K562 (cell line): ENCODE results near the gene ABHD10. TPM values are rescaled to one million over a fixed set of nuclear protein-coding genes. Genes with fewer than 3 reads are reported as not detected.

Experiments used
- ATAC-seq: fragments of 200-7000 bp; cut with Tn5 transposase; 3 replicates; pipeline ENCODE4 v1.9.1; 2020; ENCODE audit warnings: moderate library complexity
- BruUV-seq: library from RNA; stranded (reverse); fragments of 400-500 nt; replicated peaks from 2 replicates; lab custom pipeline; 2021; lab: Mats Ljungman, UMichigan
- CTCF ChIA-PET: fragments of 300-600 bp; formaldehyde crosslinking; extraction: SDS; loops from one replicate; lab custom pipeline; 2021; ENCODE audit warnings: low intra/inter-chr PET ratio; lab: Yijun Ruan, JAX
- POLR2A ChIA-PET: fragments of 300-600, 350-650 bp; sonication (Branson Sonifier 250); formaldehyde crosslinking; extraction: SDS; loops from one replicate; lab custom pipeline; 2021; ENCODE audit warnings: antibody characterized with exemption, inconsistent platforms; lab: Yijun Ruan, JAX
- DNase-seq, 4 experiments: peaks; one replicate each; pipeline versions ENCODE4 v3.0.0 to v3.0.0-alpha.2; 2011 to 2018; ENCODE audit warnings: low spot score in 3 of 4, mixed read lengths in 3 of 4; ENCODE audit errors: extremely low read depth in 1 of 4
- FAIRE-seq: peaks from 2 replicates; lab custom pipeline; 2011; peaks lifted over from hg19 to GRCh38; lab: Jason Lieb, UNC
- H2AFZ ChIP-seq: 2 replicates; pipeline ENCODE4 v1.6.0; 2011; ENCODE audit warnings: low read depth, low read length, control low read depth, inconsistent platforms
- H3K27ac ChIP-seq: fragments of 200-600 bp; 3 replicates; pipeline ENCODE4 v1.8.0; 2011; ENCODE audit warnings: low read depth, mild to moderate bottlenecking, control low read depth, inconsistent platforms, low read length, moderate library complexity, mixed read lengths; ENCODE audit errors: extremely low read depth
- H3K27me3 ChIP-seq, 2 experiments: fragments of 300-600 bp in 1 of 2; 2 replicates in 1 of 2; 3 replicates in 1 of 2; pipeline versions ENCODE4 v1.6.0 to v1.8.0; 2011; ENCODE audit warnings: inconsistent platforms in 2 of 2, low read length in 2 of 2, mild to moderate bottlenecking in 1 of 2, mixed read lengths in 1 of 2, moderate library complexity in 1 of 2; ENCODE audit not compliant: control insufficient read depth in 2 of 2, insufficient read depth in 2 of 2
- H3K36me3 ChIP-seq: fragments of 300-600 bp; 3 replicates; pipeline ENCODE4 v1.8.0; 2011; ENCODE audit warnings: mild to moderate bottlenecking, low read length, inconsistent platforms; ENCODE audit not compliant: control insufficient read depth, insufficient read depth
- H3K4me1 ChIP-seq, 2 experiments: fragments of 200-600 bp in 1 of 2; replicated peaks in 1 of 2; 2 replicates in 1 of 2; 3 replicates in 1 of 2; pipeline versions ENCODE4 v1.5.1 to v1.8.0; 2011; ENCODE audit warnings: inconsistent platforms in 2 of 2, low read length in 2 of 2, mild to moderate bottlenecking in 1 of 2, mixed read lengths in 1 of 2, moderate library complexity in 1 of 2; ENCODE audit not compliant: control insufficient read depth in 2 of 2, insufficient read depth in 2 of 2
- H3K4me2 ChIP-seq: 2 replicates; pipeline ENCODE4 v1.6.1; 2011; ENCODE audit warnings: low read length, control low read depth, inconsistent platforms, mixed read lengths; ENCODE audit not compliant: insufficient read depth
- H3K4me3 ChIP-seq: fragments of 200-600 bp; sonication (generic), shearing (Covaris generic); 2 replicates; pipeline ENCODE4 v1.5.1; 2016; ENCODE audit warnings: control low read depth, inconsistent platforms
- H3K79me2 ChIP-seq: fragments of 200-600 bp; 3 replicates; pipeline ENCODE4 v1.8.0; 2011; ENCODE audit warnings: low read length, inconsistent platforms; ENCODE audit not compliant: control insufficient read depth, insufficient read depth
- H3K9ac ChIP-seq, 2 experiments: 2 replicates each; pipeline versions ENCODE4 v1.6.0 to v1.6.1; 2011; ENCODE audit warnings: low read depth in 2 of 2, low read length in 2 of 2, control low read depth in 1 of 2, inconsistent platforms in 1 of 2, mild to moderate bottlenecking in 1 of 2, mixed read lengths in 1 of 2; ENCODE audit not compliant: insufficient read depth in 1 of 2
- H3K9me1 ChIP-seq: one replicate; pipeline ENCODE4 v1.6.0; 2011; ENCODE audit warnings: inconsistent platforms, mild to moderate bottlenecking, low read length, moderate library complexity; ENCODE audit not compliant: control insufficient read depth, insufficient read depth
- H3K9me3 ChIP-seq: replicated peaks from 2 replicates; pipeline ENCODE4 v1.5.1; 2011; ENCODE audit warnings: low read depth, low read length, inconsistent platforms; ENCODE audit not compliant: control insufficient read depth, insufficient read depth
- H4K20me1 ChIP-seq: replicated peaks from 2 replicates; pipeline ENCODE4 v1.6.1; 2011; ENCODE audit warnings: low read length, inconsistent platforms, mixed read lengths; ENCODE audit not compliant: control insufficient read depth, insufficient read depth
- ARID1B ChIP-seq: fragments of 450-650 bp; IDR thresholded peaks from 2 replicates; pipeline ENCODE4 v1.6.1; 2016; ENCODE audit warnings: antibody characterized with exemption, mild to moderate bottlenecking, inconsistent platforms
- CCNT2 ChIP-seq: IDR thresholded peaks from 2 replicates; pipeline ENCODE4 v1.6.1; 2011; ENCODE audit warnings: borderline replicate concordance, low read depth, mild to moderate bottlenecking, moderate library complexity, mixed read lengths, low read length; ENCODE audit not compliant: insufficient read length; ENCODE audit errors: extremely low read depth
- ESRRB ChIP-seq: fragments of 250-450 bp; sonication (Bioruptor Pico); IDR thresholded peaks from 2 replicates; pipeline ENCODE4 v1.5.0; 2020; ENCODE audit warnings: mild to moderate bottlenecking, moderate library complexity, borderline replicate concordance
- FUS ChIP-seq: fragments of 200-400 bp; formaldehyde crosslinking; optimal IDR thresholded peaks from 2 replicates; pipeline ENCODE3; 2017; ENCODE audit warnings: low read depth, low read length
- GABPA ChIP-seq: fragments of 200-800 bp; sonication (Bioruptor generic); conservative IDR thresholded peaks from 2 replicates; pipeline ENCODE4 v1.6.1; 2016; ENCODE audit warnings: low read depth, missing genetic modification characterization, missing compliant biosample characterization
- MBD2 ChIP-seq: sonication (generic); IDR thresholded peaks from 2 replicates; pipeline ENCODE4 v1.6.1; 2016; ENCODE audit warnings: low read depth, borderline replicate concordance
- MEF2A ChIP-seq: IDR thresholded peaks from 2 replicates; pipeline ENCODE4 v1.6.1; 2011; ENCODE audit warnings: low read depth, mild to moderate bottlenecking, low read length, moderate library complexity; ENCODE audit not compliant: control insufficient read depth
- MIER1 ChIP-seq: fragments of 450-650 bp; IDR thresholded peaks from 2 replicates; pipeline ENCODE4 v1.6.1; 2016; ENCODE audit warnings: antibody characterized with exemption, mild to moderate bottlenecking, low read depth
- MTA1 ChIP-seq: fragments of 450-650 bp; IDR thresholded peaks from 2 replicates; pipeline ENCODE4 v1.6.1; 2017; ENCODE audit warnings: borderline replicate concordance
- NFE2 ChIP-seq: IDR thresholded peaks from 2 replicates; pipeline ENCODE4 v1.6.1; 2014; ENCODE audit warnings: antibody characterized with exemption, low read depth
- NFIX ChIP-seq: fragments of 250-450 bp; sonication (Bioruptor Pico); IDR thresholded peaks from 2 replicates; pipeline ENCODE4 v1.4.0; 2020; ENCODE audit warnings: low read depth, mild to moderate bottlenecking, moderate library complexity
- RBM22 ChIP-seq: fragments of 200-400 bp; formaldehyde crosslinking; IDR thresholded peaks from 2 replicates; pipeline ENCODE4 v1.6.1; 2018; ENCODE audit warnings: low read length, low read depth; ENCODE audit not compliant: poor library complexity, severe bottlenecking
- SIX5 ChIP-seq, 2 experiments: IDR thresholded peaks; 2 replicates each; pipeline ENCODE4 v1.6.1; 2011; ENCODE audit warnings: low read length in 2 of 2, borderline replicate concordance in 1 of 2, low read depth in 1 of 2, mild to moderate bottlenecking in 1 of 2, moderate library complexity in 1 of 2; ENCODE audit not compliant: insufficient read depth in 1 of 2
- SRSF9 ChIP-seq: fragments of 200-400 bp; formaldehyde crosslinking; IDR thresholded peaks from 2 replicates; pipeline ENCODE4 v1.6.1; 2017; ENCODE audit warnings: low read depth, low read length, borderline replicate concordance
- U2AF2 ChIP-seq: fragments of 200-400 bp; formaldehyde crosslinking; optimal IDR thresholded peaks from 2 replicates; pipeline ENCODE3; 2017; ENCODE audit warnings: low read depth, mild to moderate bottlenecking, low read length
- ZNF76 ChIP-seq: fragments of 250-450 bp; sonication (Bioruptor Pico); IDR thresholded peaks from 2 replicates; pipeline ENCODE4 v1.4.0; 2020; ENCODE audit warnings: mild to moderate bottlenecking, moderate library complexity, borderline replicate concordance
- ZNF764 ChIP-seq: fragments of 250-450 bp; sonication (Bioruptor Pico); IDR thresholded peaks from 2 replicates; pipeline ENCODE4 v1.4.0; 2020; ENCODE audit warnings: low read depth, mild to moderate bottlenecking, moderate library complexity
- ZNF780A ChIP-seq: fragments of 250-450 bp; sonication (Bioruptor Pico); IDR thresholded peaks from 2 replicates; pipeline ENCODE4 v1.5.0; 2021; ENCODE audit warnings: mild to moderate bottlenecking
- WGBS: fragments of 100-300 bp; shearing (Covaris generic); methylation state at CpG from one replicate; pipeline ENCODE4 v1.1.6; 2016; ENCODE audit warnings: low coverage, mixed read lengths; ENCODE audit not compliant: insufficient coverage; ENCODE audit errors: missing lambda C conversion rate; 5-methylcytosine and 5-hydroxymethylcytosine counted together
- in situ Hi-C: fragments of 300-500 bp; cut with MboI; formaldehyde crosslinking; loops from 4 replicates; pipeline ENCODE4 v1.15.0; 2018; ENCODE audit warnings: inconsistent platforms, mixed read lengths
- intact Hi-C: fragments of 100-400 bp; cut with micrococcal nuclease; formaldehyde crosslinking; loops from 2 replicates; pipeline ENCODE4 v1.14.2; 2022
- polyA plus RNA-seq, 8 experiments: library from polyadenylated mRNA; depleted of rRNA in 4 of 8; stranded (reverse) in 5 of 8; unstranded in 3 of 8; fragments of >200 nt; fragmentation: Nextera tagmentation in 2 of 8; fragmentation: Illumina TruSeq in 1 of 8; extraction: Ambion mirVana in 2 of 8; extraction: Trizol in 1 of 8; gene quantifications; 2 replicates each; pipeline versions ENCODE4 v1.2.1 to v1.2.3, GENCODE V29; 2011 to 2014; ENCODE audit warnings: inconsistent platforms in 1 of 8, missing spikeins in 1 of 8
- total RNA-seq, 7 experiments: library from RNA; depleted of rRNA in 6 of 7; stranded (reverse); fragments of >200 nt in 6 of 7; fragmentation: Illumina TruSeq in 2 of 7; extraction: Trizol in 2 of 7; gene quantifications; 2 replicates each; pipeline versions ENCODE4 v1.2.1 to v1.2.3, GENCODE V29; 2011 to 2021; ENCODE audit warnings: low replicate concordance in 1 of 7
- TF ChIP-seq, protein P1 (sequence below): fragments of 450-650 bp; formaldehyde crosslinking; IDR thresholded peaks from 2 replicates; pipeline ENCODE4 v1.4.0; 2022; ENCODE audit warnings: mild to moderate bottlenecking, moderate library complexity

The ABHD10 gene
- total and polyA plus RNA-seq, 9 of the 15 experiments (the other 6 are each of a cell fraction or from before 2014, with no cell fraction given), result 6.1 to 29.5 (median 11.5) TPM

DNA sequence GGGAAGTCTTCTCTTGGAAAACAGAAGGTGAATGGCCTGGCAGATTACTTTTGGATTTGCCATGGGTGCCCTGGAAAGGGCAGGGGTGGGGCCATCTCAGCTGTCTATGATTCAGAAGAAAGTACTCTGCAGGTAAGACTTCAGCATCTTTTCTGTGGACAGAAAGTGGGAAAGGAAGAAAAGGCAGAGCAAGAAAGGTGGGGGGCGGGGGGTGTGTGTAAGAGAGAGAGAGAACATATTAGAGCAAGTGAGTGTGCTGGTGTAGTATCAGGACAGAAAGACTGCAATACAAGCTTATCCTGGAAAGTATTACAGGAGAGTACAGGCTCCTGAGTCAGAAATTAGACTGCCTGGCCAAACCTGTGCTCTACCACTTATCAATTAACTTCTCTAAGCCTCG is 25.4 kb downstream of the ABHD10 start:
- DNase-seq, result no peak

More for the DNA sequence above, 25.4 kb downstream of the ABHD10 start:
- Histone ChIP-seq H3K9ac (no peak overlapping the region), H3K36me3 (no peaks in the 10 kb centered on the region), H3K4me1 (no peaks in the 10 kb centered on the region; a peak in 1 of 5 replicates), H3K9me3 (no peaks in the 10 kb centered on the region), H4K20me1 (no peaks in the 10 kb centered on the region), H3K27me3 (peaks cover 0 to 5% of the 10 kb centered on the region in 2 experiments; a peak in 3 of 5 replicates), H3K4me3 (no peak overlapping the region), H2AFZ (no peak overlapping the region), H3K4me2 (no peak overlapping the region), H3K9me1 (no peaks in the 10 kb centered on the region), H3K27ac (no peak overlapping the region), H3K79me2 (no peaks in the 10 kb centered on the region)
- CTCF ChIA-PET, result no interaction called here
- intact Hi-C loops, result no loop called here
- POLR2A ChIA-PET, result interaction anchor here (0.5 to 1.4 kb wide), 3 partner anchors 10 to 228 kb away, joined by 3 read pairs; no protein-coding TSS in a partner anchor
- WGBS, result 0% methylated on average over 2 of the region's 2 CpGs
- FAIRE-seq (no peak), ATAC-seq (no peak)
- in situ Hi-C loops, result no loop called here
- BruUV-seq, result no TSS peak
- TF ChIP-seq NFIX (CRISPR knock-in tag), result no peak
- no peak for TF ChIP-seq SIX5 (IDR thresholded peaks at IDR 0.05; ENCODE audit: borderline replicate concordance in 1 of 2, insufficient read depth in 1 of 2, low read depth in 1 of 2, low read length in 2 of 2)
- no peak for TF ChIP-seq RBM22
- TF ChIP-seq NFE2, result no peak
- TF ChIP-seq, protein P1, sequence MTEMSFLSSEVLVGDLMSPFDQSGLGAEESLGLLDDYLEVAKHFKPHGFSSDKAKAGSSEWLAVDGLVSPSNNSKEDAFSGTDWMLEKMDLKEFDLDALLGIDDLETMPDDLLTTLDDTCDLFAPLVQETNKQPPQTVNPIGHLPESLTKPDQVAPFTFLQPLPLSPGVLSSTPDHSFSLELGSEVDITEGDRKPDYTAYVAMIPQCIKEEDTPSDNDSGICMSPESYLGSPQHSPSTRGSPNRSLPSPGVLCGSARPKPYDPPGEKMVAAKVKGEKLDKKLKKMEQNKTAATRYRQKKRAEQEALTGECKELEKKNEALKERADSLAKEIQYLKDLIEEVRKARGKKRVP (CRISPR knock-in tag), result no peak
- TF ChIP-seq ZNF76, result no peak
- TF ChIP-seq FUS, result no peak
- TF ChIP-seq MEF2A, result no peak
- TF ChIP-seq MTA1, result no peak
- TF ChIP-seq ESRRB (CRISPR knock-in tag), result no peak
- TF ChIP-seq GABPA, result no peak
- no peak for TF ChIP-seq U2AF2
- TF ChIP-seq CCNT2, result no peak
- no peak for TF ChIP-seq ARID1B
- no peak for TF ChIP-seq ZNF764 (CRISPR knock-in tag)
- no peak for TF ChIP-seq SRSF9
- no peak for TF ChIP-seq MBD2
- TF ChIP-seq ZNF780A (CRISPR knock-in tag), result no peak
- no peak for TF ChIP-seq MIER1
